Activated CD8-positive, alpha-beta memory T cell treated with anti-CD3 and anti-CD28 coated beads, Interleukin-2, amount 50 U/mL, for 48 hours (primary cell): ENCODE measurements around the gene KRT78.

Experiments
- DNase-seq: peaks from one replicate; pipeline ENCODE4 v3.0.0-alpha.2; 2020

Gene KRT78

GRCh38 chr12:52794479-52795331, 54.1 kb downstream of the KRT78 start:
- no peak for DNase-seq

- DNase-seq = no peak
These were observed 56.4 kb downstream of the KRT78 start for GRCh38 chr12:52792185-52793029.

GRCh38 chr12:52791271-52792184, 57.3 kb downstream of the KRT78 start:
- no peak for DNase-seq

- DNase-seq = no peak
These were observed 58.1 kb downstream of the KRT78 start for GRCh38 chr12:52790427-52791270.

GRCh38 chr12:52789637-52790426, 59.0 kb downstream of the KRT78 start:
- no peak for DNase-seq

- DNase-seq = no peak
These were observed 59.7 kb downstream of the KRT78 start for GRCh38 chr12:52788876-52789636.

GRCh38 chr12:52788192-52788875, 60.5 kb downstream of the KRT78 start:
- no peak for DNase-seq
